GM23338 (cell line): ENCODE measurements around the gene BAMBI. TPM values are rescaled to one million over a fixed set of nuclear protein-coding genes. Genes with fewer than 3 reads are reported as not detected.

Experiments
- ATAC-seq: fragments of 200-7000 bp; cut with Tn5 transposase; 3 replicates; pipeline ENCODE4 v1.9.1; 2020
- DNase-seq: peaks from one replicate; pipeline ENCODE4 v3.0.0-alpha.2; 2015; ENCODE audit warnings: low spot score
- H2AFZ ChIP-seq: fragments of 200-600 bp; sonication (generic); 2 replicates; pipeline ENCODE4 v1.8.0; 2016; ENCODE audit warnings: antibody characterized with exemption, mild to moderate bottlenecking, moderate library complexity
- H3F3A ChIP-seq: fragments of 200-600 bp; sonication (generic); replicated peaks from 2 replicates; pipeline ENCODE4 v1.8.0; 2017; ENCODE audit warnings: antibody characterized with exemption, mixed run types, low read depth
- H3K27ac ChIP-seq: fragments of 200-600 bp; sonication (generic); 2 replicates; pipeline ENCODE4 v1.6.1; 2016; ENCODE audit warnings: low read depth
- H3K27me3 ChIP-seq: fragments of 200-600 bp; sonication (generic); 2 replicates; pipeline ENCODE4 v1.8.0; 2016; ENCODE audit warnings: mild to moderate bottlenecking, mixed run types, moderate library complexity; ENCODE audit not compliant: insufficient read depth
- H3K36me3 ChIP-seq: fragments of 200-600 bp; sonication (generic); 2 replicates; pipeline ENCODE4 v1.8.0; 2016; ENCODE audit warnings: mild to moderate bottlenecking; ENCODE audit not compliant: insufficient read depth
- H3K4me1 ChIP-seq: fragments of 200-600 bp; sonication (generic); 2 replicates; pipeline ENCODE4 v1.8.0; 2016; ENCODE audit warnings: mild to moderate bottlenecking, moderate library complexity; ENCODE audit not compliant: insufficient read depth
- H3K4me2 ChIP-seq: fragments of 200-600 bp; sonication (generic); 2 replicates; pipeline ENCODE4 v1.7.1; 2017; ENCODE audit warnings: mixed run types
- H3K4me3 ChIP-seq: fragments of 200-600 bp; sonication (generic); 2 replicates; pipeline ENCODE4 v1.6.1; 2016; ENCODE audit warnings: mixed run types
- H3K79me2 ChIP-seq: fragments of 200-600 bp; sonication (generic); replicated peaks from 2 replicates; pipeline ENCODE4 v1.8.0; 2017; ENCODE audit warnings: mild to moderate bottlenecking; ENCODE audit not compliant: insufficient read depth
- H3K9me2 ChIP-seq: fragments of 200-600 bp; sonication (generic); 2 replicates; pipeline ENCODE4 v1.8.0; 2017; ENCODE audit not compliant: insufficient read depth
- H4K20me1 ChIP-seq: fragments of 200-600 bp; sonication (generic); replicated peaks from 2 replicates; pipeline ENCODE4 v1.8.0; 2017; ENCODE audit warnings: mild to moderate bottlenecking; ENCODE audit not compliant: insufficient read depth
- H3K27ac Mint-ChIP-seq: 2 replicates; pipeline ENCODE4 v1.8.0; 2020; ENCODE audit warnings: inconsistent platforms, mild to moderate bottlenecking, moderate library complexity, mixed read lengths
- H3K27me3 Mint-ChIP-seq: 3 replicates; pipeline ENCODE4 v1.8.0; 2022; ENCODE audit warnings: low read depth, mild to moderate bottlenecking, moderate library complexity, mixed read lengths, inconsistent platforms; ENCODE audit not compliant: insufficient read depth, poor library complexity
- H3K36me3 Mint-ChIP-seq: 3 replicates; pipeline ENCODE4 v1.8.0; 2021; ENCODE audit warnings: low read depth, mild to moderate bottlenecking, inconsistent platforms, moderate library complexity, mixed read lengths
- H3K4me1 Mint-ChIP-seq: 3 replicates; pipeline ENCODE4 v1.8.0; 2020; ENCODE audit warnings: mild to moderate bottlenecking, inconsistent platforms, mixed read lengths
- H3K4me3 Mint-ChIP-seq: 3 replicates; pipeline ENCODE4 v1.8.0; 2021; ENCODE audit warnings: moderate library complexity, mild to moderate bottlenecking, inconsistent platforms, mixed read lengths
- H3K9me3 Mint-ChIP-seq: 3 replicates; pipeline ENCODE4 v1.8.0; 2020; ENCODE audit warnings: moderate library complexity, mild to moderate bottlenecking, inconsistent platforms, mixed read lengths
- ETS1 ChIP-seq: IDR thresholded peaks from 2 replicates; pipeline ENCODE4 v1.6.1; 2016; ENCODE audit warnings: antibody characterized with exemption
- EZH2 ChIP-seq: fragments of 200-600 bp; sonication (generic); IDR thresholded peaks from one replicate; pipeline ENCODE4 v1.8.0; 2017; ENCODE audit warnings: antibody characterized with exemption, mild to moderate bottlenecking, low read depth; ENCODE audit not compliant: unreplicated experiment
- REST ChIP-seq: IDR thresholded peaks from one replicate; pipeline ENCODE4 v1.6.1; 2018; ENCODE audit warnings: antibody characterized with exemption; ENCODE audit not compliant: unreplicated experiment
- polyA plus RNA-seq: library from polyadenylated mRNA; unstranded; fragments of >200 nt; fragmentation: Nextera tagmentation; extraction: Ambion mirVana; gene quantifications from 2 replicates; pipeline ENCODE4 v1.2.1, GENCODE V29; 2016
- total RNA-seq: library from RNA; depleted of rRNA; stranded (reverse); fragments of >200 nt; shearing (Covaris generic); gene quantifications from 2 replicates; pipeline ENCODE4 v1.2.3, GENCODE V29; 2014

Gene BAMBI
- total and polyA plus RNA-seq, 2 experiments from 2014 or later = 20.1 to 37.5 TPM

DNA sequence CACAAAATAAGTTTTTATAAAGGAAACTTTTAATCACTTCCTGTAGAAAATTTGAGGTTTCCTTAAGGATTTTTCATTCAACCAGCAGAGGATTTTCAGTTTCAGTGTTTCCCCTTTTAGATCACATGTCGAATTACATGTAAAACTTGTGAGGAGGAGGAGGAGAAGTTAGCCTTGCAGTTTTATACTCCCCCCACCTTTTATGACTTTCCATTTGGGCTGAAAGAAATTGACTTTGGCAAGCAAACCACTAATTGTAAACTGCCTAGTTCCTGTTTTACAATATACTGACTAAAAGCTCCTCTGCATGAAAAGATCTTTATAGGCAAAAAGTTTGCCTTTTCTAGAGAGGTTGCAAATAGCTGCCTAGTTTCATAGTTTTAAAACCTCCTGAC lies 3.0 kb downstream of the BAMBI start:
- TF ChIP-seq ETS1 = no peak
- peaks cover 45% of the 10 kb centered on the region for H4K20me1 ChIP-seq
- no peaks in the 10 kb centered on the region for H3F3A ChIP-seq
- H3K4me2 ChIP-seq = peak overlapping the region; percentile 94
- H3K27me3 ChIP-seq = no peaks in the 10 kb centered on the region; the same call in 1 of the 2 replicates
- H2AFZ ChIP-seq = no peak overlapping the region
- peak overlapping the region; percentile 98 for H3K4me3 ChIP-seq
- H3K36me3 Mint-ChIP-seq = peaks cover 43% of the 10 kb centered on the region
- peaks cover 65% of the 10 kb centered on the region for H3K79me2 ChIP-seq
- H3K27ac ChIP-seq = no peak overlapping the region
- H3K9me2 ChIP-seq = no peaks in the 10 kb centered on the region
- no peak for DNase-seq
- no peak overlapping the region for H3K27ac Mint-ChIP-seq
- peak overlapping the region; percentile 91 for H3K4me3 Mint-ChIP-seq
- peaks cover 50% of the 10 kb centered on the region for H3K4me1 Mint-ChIP-seq
- peaks cover 10% of the 10 kb centered on the region for H3K27me3 Mint-ChIP-seq
- H3K9me3 Mint-ChIP-seq = no peaks in the 10 kb centered on the region
- peaks cover 52% of the 10 kb centered on the region for H3K4me1 ChIP-seq
- peaks cover 28% of the 10 kb centered on the region for H3K36me3 ChIP-seq
- ATAC-seq = no peak

DNA sequence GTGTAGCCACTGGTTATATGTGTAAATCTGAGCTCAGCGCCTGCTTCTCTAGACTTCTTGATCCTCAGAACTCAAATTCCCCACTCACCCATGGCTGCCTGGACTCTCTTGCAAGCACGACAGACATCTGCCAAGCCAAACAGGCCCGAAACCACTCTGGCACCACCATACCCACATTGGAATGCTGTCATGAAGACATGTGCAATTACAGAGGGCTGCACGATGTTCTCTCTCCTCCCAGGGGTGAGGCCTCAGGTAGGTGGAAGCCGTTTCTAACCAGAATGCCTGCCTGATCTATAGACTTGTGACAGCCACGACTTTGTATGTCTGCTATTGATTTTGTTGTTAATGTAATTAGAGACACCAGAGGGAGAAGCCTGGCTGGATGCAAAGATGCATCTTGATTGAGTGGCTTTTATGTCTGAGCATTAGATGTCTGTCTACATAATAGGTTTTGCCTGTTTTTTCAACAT lies 4.0 kb downstream of the BAMBI start:
- Mint-ChIP-seq H3K9me3 (no peaks in the 10 kb centered on the region), H3K27me3 (peaks cover 7% of the 10 kb centered on the region), H3K4me1 (peaks cover 54% of the 10 kb centered on the region), H3K27ac (no peak overlapping the region; the same call in 1 of the 2 replicates), H3K4me3 (peak overlapping the region; percentile 91), H3K36me3 (peaks cover 43% of the 10 kb centered on the region)
- no peak overlapping the region for H2AFZ ChIP-seq
- ATAC-seq (no peak), DNase-seq (no peak)
- TF ChIP-seq EZH2 (no peak), REST (no peak)
- H3K4me2 ChIP-seq = peak overlapping the region; percentile 94
- peaks cover 45% of the 10 kb centered on the region for H4K20me1 ChIP-seq
- no peak overlapping the region for H3K27ac ChIP-seq
- no peaks in the 10 kb centered on the region for H3K27me3 ChIP-seq
- H3K9me2 ChIP-seq = no peaks in the 10 kb centered on the region
- peaks cover 57% of the 10 kb centered on the region for H3K4me1 ChIP-seq
- peaks cover 65% of the 10 kb centered on the region for H3K79me2 ChIP-seq
- no peaks in the 10 kb centered on the region for H3F3A ChIP-seq
- H3K4me3 ChIP-seq = peak overlapping the region; percentile 98
- H3K36me3 ChIP-seq = peaks cover 28% of the 10 kb centered on the region
